ENCODE measurements around the gene RPL35.
"Not testable (repeated sequence)": the region's sequence is repeated elsewhere in the genome, so short reads cannot be mapped to it uniquely, and the experiment has no call there.

RPL35 gene

DNA sequence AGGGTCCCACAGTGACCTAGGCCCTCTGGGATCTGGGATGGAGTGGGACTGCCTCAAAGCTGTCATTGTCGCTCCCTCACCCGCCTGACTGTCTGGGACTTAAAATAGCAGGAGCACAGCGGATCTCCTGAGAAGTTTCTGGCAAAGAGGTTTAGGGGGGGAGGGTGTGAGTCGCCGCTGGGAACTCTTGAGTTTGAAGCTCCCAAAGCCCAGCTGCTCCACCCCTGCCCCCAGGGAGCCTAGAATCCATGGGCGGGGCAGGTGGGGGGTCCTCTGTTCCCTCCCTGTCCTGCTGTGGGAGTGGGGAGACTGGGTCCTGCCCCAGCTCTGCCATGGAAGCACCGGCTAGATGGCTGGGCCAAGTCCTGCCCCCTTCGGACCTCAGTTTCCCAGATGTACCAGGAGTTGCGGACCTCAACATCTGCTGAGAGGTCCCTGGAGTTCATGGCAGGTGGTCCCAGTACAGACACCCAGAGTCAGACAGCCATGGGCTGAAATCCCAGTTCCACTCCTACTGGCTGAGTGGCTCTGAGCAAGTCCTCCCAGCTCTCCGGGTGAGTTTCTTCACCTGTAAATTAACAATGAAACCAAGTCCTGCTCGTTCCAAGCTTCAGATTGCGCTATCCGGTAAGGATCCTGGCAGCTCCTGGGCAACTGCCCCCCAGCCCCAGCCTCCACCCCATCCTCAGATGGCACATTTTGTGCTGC lies 9.5 kb downstream of the RPL35 start:
- no peak for DNase-seq (ENCODE audit: low read depth)

DNA sequence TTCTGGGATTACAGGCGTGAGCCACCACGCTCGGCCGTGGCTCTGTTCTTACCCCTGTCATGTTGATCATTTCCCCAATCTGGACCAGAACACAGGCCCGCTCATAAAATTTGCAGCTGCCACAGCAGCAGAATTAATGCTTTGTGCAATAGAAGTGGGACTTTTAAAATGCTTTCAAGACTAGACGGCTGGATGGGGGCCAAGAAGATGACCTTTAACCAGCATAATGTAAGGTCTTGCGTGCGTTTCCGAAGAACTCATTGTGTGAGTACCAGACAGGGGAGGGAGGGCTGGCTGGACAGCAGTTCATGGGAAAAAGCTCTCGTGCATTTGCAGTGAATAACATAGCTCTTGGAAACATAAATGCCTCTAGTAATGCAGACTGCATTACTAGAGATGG lies 12.0 kb downstream of the RPL35 start:
- DNase-seq (ENCODE audit: low read depth), result peak; percentile 79

DNA sequence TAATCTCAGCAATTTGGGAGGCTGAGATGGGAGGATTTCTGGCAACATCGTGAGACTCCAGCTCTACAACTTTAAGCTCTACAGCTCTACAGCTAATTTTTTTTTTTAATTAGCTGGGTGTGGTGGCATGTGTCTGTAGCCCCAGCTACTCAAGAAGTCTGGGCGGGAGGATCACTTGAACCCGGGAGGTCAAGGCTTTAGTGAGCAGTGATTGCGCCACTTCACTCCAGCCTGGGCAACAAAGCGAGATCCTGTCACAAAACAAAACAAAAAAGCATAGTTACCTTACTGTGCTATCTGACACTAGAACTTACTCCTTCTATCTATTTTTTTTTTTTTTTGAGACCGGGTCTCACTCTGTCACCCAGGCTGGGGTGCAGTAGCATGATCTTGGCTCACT lies 14.8 kb downstream of the RPL35 start:
- no peak for DNase-seq (ENCODE audit: low read depth)

DNA sequence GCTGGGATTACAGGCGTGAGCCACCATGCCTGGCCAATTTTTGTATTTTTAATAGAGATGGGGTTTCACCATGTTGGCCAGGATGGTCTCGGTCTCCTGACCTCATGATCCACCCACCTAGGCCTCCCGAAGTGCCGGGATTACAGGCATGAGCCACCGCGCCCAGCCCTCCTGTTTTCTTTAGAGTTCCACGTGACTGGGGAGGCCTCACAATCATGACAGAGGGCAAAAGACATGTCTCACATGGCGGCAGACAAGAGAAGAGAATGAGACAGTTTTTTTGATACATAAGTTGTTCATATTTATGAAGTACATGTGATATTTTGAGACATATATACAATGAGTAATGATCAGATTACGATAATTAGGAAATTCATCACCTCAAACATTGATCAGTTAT lies 15.3 kb downstream of the RPL35 start:
- DNase-seq (ENCODE audit: low read depth), result not testable (repeated sequence)

DNA sequence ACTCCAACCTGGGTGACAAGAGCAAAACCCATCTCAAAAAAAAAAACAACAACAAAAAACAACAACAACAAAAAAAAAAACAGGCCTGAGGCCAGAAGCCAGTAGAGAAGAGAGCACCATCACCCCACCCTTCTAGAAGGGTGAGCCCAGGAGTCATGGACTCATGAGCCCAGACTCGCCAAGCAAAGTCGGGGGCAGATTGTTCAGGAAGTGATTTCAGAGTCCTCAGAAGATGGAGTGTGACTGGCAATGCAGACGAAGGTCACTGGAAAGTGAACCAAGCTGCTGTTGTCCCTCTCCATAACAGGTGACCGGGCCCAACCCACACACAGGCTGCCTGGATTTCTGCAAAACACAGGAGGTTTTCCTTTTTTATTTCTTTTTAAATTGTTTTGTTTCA lies 17.5 kb downstream of the RPL35 start:
- DNase-seq (ENCODE audit: low read depth), result no peak

DNA sequence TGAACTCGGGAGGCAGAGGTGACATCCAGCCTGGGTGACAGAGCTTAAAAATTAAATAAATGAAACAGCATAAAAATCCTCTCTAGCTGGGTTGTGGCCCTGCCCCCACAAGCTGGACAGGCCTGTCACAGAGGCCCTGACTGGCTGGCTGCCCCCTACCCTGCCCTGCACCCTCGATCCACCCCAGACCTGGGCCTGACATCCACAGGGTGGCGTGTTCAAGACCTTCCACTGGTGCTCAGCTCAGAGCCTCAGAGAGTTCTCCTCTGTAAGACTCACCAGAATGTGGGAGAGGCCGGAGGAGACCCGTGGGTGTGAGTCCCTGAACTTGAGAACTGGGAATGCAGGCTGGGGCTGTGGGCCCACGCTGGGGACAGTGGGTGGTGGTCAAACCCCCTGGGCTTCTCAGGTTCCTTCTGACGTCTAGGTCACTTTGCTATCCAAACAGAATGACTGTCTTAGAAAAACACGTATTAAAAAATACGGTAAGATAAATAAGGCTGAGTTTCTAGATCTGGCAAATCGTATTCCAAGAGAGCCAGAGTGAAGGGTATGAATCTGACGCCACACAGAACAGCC lies 18.2 kb downstream of the RPL35 start:
- DNase-seq (ENCODE audit: low read depth), result peak; percentile 60

DNA sequence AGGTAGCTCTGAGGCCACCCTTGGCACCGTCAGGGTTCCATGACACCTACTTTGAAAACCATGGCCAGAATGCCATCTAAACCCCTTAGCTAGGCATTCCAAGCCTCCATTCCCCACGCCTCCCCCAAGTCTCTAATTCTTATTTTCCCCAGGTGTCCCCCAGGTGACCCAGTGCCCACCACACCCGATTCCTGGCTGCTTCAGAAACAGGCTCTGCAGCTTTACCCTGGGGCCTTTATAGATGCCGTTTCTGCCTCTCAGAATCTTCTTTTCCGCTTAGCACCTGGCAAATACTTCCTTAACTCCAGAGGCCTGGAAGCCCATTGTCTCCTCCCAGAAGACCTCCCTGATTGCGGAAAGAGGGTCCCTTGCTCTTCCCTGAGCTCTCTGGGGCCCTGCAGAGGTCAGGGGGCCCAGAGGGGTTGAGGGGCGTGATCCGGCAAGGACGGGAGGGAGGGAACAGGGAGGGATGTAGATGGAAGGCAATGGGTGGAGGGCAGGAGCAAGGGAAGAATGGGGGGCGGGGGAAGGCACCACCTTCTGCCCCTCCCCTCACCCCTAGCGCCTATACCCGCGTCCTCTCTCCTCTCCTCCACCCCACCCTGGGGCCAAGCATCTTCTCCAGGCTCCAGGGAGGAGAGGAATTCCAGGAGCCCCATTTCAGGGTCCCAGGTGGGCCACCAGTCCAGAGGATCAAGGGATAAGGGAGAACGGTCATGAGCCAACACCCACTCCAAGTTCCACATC lies 20.5 kb downstream of the RPL35 start:
- DNase-seq (ENCODE audit: low read depth), result no peak

DNA sequence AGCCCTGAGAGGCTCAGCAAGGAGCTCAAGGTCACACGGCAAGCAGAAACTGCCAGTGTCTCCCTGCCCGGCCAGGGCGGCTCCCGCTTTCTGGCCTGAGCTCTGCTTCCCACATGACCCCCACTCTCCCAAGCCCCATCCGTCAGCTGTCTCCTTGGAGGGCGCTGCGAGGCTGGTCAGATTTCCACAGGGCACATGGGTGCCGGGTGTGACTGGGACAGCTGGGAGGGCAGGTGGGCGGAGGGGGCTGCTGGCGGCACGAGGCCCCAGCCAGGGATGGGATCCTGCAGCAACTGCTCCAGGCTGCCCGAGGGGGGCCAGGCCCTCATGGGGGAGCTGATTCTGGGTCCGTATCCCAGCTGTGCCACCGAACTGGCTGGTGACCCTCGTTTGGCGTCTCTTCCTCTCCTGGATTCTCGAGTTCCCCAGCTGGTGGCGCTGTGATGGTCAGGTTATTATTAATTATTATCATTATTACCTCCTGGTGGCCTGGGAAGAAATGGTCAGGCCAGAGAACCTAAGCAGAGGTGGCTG lies 21.4 kb downstream of the RPL35 start:
- no peak for DNase-seq (ENCODE audit: low read depth)

DNA sequence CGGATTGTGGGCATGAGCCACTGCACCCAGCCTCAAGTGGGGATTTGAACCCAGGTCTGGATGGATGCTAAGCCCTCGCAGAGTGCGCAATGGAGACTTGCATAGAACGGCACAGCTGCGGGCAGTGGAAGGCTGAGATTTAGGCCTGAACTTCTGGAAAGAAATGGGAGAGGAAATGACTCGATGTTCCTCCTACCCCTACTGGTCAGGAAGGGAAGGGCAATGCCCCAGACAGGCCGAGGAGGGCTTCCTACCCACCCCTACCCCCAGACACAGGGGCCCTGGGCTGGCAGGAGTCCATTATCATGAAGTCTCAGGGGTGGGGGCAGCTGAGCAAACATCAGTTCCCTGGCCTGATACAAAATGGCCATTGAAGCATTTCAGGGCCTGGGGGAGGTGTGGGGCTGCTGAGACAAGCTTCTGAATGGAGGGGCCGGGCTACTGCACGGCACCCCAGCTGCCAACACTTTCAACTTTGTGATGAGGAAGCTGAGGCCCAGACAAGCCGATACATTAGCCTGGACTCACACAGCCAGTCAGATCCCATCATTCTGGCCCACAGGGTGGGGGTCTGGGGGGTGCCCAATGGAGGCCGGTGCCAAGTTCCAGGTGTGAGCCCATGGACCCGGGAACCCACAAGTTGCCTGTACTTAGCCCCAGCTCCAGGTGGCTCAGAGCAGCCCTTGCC lies 22.0 kb downstream of the RPL35 start:
- peak; percentile 28 for DNase-seq (ENCODE audit: low read depth)

DNA sequence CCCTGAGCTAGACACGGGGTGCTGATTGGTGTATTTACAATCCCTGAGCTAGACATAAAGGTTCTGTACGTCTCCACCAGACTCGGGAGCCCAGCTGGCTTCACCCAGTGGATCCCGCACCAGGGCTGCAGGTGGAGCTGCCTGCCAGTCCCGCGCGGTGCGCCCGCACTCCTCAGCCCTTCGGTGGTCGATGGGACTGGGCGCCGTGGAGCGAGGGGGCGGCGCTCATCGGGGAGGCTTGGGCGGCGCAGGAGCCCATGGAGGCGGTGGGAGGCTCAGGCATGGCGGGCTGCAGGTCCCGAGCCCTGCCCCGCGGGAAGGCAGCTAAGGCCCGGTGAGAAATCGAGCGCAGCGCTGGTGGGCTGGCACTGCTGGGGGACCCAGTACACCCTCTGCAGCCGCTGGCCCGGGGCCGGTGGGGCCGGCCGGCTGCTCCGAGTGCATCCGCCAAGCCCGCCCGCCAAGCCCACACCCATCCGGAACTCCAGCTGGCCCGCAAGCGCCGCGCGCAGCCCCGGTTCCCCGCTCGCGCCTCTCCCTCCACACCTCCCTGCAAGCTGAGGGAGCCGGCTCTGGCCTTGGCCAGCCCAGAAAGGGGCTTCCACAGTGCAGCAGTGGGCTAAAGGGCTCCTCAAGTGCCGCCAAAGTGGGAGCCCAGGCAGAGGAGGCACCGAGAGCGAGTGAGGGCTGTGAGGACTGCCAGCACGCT lies 23.0 kb downstream of the RPL35 start:
- DNase-seq (ENCODE audit: low read depth), result not testable (repeated sequence)

DNA sequence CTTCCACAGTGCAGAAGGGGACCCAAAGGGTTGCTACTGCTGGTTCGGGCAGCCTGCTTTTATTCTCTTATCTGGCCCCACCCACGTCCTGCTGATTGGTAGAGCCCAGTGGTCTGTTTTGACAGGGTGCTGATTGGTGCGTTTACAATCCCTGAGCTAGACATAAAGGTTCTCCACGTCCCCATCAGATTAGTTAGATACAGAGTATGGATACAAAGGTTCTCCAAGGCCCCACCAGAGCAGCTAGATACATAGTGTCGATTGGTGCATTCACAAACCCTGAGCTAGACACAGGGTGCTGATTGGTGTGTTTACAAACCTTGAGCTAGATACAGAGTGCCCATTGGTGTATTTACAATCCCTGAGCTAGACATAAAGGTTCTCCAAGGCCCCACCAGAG lies 23.6 kb downstream of the RPL35 start:
- not testable (repeated sequence) for DNase-seq (ENCODE audit: low read depth)

DNA sequence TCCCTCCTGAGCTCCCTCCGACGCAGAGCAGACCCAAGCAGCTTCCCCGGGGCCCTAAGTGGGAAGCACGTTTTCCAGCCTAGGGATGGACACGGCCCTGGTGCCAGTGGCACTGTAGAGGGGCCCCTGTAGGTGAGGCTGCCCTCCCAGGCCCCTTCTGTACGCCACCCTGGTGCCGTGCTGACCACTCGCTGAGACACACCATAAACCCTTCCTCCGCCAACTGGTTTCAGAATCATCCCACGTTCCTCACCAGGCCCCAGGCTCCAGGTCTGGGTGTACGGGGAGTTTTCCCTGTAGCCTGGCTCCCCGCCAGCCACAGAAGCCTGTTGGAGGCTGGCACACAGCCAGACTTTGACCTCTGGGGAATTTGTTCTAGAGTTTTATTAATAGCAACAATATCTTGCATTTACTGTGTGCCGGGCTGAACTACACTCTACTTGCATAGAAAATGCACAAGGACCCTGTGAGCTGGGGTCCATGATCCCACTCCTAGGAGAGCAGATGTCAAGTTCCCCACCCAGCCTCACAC lies 26.7 kb downstream of the RPL35 start:
- peak; percentile 76 for DNase-seq (ENCODE audit: low read depth)

DNA sequence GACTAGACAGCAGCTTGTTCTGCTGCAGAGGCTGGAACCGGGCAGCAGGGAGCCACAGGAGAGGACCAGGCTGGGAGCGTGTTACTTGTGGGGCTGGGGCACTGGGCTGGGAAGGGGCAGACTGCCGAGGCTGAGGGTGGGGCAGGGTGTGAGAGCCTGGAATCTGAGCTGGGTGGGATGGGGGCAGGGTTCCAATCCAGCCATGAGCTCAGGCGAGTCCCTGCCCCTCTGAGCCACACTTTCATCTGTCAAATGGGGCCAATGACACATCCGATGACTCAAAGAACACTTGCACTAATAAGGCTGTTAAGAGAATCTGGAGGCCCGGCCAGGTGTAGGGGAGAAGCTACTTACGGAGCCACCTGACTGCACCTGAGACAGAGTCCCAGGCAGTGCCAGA lies 27.2 kb downstream of the RPL35 start:
- DNase-seq (ENCODE audit: low read depth), result peak; percentile 48

DNA sequence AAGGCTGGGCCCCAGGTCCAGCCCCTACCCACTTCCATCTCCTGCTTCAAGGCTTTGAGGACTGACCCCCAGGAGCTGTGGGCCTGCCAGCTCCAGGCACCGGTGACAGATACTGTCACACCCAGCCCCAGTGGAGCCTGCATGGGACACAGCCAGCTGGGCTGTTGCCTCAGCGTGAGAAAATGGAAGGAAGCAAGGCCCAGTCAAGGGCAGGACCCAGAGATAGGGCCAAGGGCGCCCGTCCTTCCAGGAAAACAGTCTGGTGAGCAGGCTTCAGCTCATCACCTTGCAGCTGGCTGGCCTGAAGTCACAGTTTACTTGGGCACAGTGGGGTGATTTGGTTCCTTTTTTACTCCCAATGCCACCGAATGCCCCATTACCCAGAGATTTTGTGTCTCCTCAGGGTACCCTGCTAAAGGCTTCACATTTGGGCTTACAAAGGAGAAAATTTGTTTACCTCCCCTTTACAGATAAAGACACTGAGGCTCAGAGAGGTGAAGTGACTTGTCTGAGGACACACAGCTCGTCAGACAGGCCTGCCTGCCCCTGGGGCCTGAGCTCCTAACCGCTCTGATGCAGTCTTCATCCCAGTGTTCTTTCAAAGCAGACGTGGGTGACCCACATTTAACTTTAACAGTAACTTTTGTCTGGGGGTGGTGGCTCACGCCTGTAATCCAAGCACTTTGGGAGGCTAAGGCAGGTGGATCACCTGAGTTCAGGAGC lies 30.0 kb downstream of the RPL35 start:
- DNase-seq (ENCODE audit: low read depth), result no peak

DNA sequence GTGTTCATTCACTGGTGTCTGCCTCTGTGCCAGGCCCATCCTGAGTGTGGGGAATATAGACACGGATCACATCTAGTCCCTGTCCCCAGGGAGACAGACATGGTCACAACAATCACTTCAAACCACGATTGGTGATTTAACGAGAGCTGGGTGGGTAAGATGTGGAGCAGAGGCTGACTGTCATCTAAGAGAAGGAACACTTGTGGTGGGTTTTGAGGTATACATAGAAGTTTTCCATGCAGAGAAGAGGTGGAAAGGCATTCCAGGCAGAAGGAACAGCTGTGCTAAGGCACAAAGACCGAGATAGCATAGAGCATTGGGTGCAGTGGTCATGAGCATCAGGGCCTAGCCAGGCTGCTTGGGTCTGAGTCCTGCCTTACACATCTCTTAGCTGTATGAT lies 31.2 kb downstream of the RPL35 start:
- no peak for DNase-seq (ENCODE audit: low read depth)

DNA sequence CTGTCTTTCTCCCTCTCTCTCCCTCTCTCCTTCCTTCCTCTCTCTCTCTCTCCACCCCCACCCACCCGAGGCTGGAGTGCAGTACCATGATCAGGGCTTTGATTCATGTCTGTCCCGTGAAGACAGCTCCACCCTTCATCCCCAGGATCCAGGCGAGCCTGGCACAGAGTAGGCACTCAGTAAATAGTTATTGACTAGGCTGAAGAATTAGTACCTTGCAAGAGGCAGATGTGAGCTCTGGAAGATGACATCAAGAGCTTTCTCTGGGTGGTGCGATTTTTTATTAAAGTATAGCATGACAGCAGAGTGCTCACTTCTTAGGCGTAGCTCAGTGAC lies 32.5 kb downstream of the RPL35 start:
- no peak for DNase-seq (ENCODE audit: low read depth)

DNA sequence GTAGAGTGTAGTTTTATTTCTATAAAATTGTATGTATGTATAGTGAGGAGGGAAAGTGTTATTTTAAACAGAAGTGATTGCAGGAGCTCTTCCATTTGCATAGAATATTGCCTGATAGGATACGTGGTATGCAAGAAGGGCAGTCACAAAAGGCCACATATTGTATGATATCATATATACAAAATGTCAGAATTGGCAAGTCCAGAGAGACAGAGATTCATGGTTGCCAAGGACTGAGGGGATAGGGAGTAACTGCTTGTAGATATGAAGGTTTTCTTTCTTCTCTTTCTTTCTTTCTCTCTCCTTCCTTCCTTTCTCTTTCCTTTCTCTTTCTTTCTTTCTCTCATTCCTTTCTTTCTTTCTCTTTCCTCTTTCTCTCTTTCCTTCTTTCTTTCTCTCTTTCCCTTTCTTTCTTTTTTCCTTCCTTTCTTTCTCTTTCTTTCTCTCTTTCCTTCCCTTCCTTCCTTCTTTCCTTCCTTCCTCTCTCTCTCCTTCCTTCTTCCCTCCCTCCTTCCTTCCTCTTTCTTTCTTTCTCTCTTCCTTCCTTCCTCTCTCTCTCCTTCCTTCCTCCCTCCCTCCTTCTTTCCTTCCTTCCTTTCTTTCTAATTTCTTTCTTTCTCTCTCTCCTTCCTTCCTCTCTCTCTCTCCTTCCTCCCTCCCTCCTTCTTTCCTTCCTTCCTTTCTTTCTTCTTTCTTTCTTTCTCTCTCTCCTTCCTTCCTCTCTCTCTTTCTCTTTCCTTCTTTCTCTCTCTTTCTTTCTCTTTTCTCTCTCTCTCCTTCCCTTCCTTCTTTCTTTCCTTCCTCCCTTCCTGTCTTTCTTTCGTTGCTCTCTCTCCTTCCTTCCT lies 33.0 kb downstream of the RPL35 start:
- DNase-seq (ENCODE audit: low read depth), result no peak

DNA sequence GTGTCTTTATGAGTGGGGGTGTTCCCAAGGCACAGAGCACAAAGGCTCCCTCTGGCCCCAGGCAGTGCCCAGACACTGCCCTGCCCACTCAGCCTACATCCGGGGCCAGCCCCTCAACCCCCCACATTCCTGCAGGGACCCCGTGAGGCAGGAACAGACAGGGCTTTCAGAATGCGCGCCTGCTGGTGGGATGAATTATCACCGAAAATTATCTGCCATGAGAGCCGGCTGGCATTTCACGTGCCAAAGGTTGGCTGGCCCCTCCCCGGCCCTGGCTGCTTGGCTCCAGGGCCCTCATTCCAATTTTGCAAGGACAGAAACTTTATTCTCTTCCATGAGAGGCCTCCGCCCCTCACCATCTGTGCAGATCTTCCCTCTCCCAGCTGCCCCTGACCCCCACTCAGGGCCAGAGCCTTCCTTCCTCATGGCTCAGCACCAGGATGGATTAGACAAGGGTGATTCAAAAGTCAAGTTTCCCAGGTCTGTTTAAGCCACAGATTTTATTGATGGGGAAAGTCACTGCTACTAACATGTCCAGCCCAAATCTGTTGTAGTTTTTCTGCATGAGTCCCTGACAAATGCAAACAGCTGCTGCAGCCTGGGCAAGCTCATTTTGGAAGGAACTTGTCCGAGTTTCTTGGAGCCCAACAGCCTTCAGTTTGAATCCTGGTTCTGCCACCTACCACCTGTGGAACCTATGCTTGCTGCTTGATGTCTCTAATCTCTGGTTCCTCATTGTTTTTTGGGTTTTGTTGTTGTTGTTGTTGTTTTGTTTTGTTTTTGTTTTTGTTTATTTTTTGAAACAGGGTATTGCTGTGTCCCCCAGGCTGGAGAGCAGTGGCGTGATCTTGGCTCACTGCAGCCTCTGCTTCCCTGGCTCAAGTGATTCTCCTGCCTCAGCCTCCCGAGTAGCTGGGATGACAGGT lies 40.8 kb downstream of the RPL35 start:
- DNase-seq (ENCODE audit: low read depth), result no peak
